Suppressor macrophage treated with lipopolysaccharide for 1 hour (primary cell): ENCODE data around the gene GALNT17.

ENCODE experiments used
- DNase-seq, 3 donors: peaks; one replicate each; pipeline ENCODE4 v3.0.0-alpha.2; 2020 to 2022

GALNT17 gene

GRCh38 chr7:71345117-71345884 lies 213.4 kb downstream of the GALNT17 start:
- no peak for DNase-seq

- no peak for DNase-seq
Observed at GRCh38 chr7:71348821-71349681, 217.1 kb downstream of the GALNT17 start.

- DNase-seq: no peak
Observed at GRCh38 chr7:71349682-71350481, 217.9 kb downstream of the GALNT17 start.

DNA sequence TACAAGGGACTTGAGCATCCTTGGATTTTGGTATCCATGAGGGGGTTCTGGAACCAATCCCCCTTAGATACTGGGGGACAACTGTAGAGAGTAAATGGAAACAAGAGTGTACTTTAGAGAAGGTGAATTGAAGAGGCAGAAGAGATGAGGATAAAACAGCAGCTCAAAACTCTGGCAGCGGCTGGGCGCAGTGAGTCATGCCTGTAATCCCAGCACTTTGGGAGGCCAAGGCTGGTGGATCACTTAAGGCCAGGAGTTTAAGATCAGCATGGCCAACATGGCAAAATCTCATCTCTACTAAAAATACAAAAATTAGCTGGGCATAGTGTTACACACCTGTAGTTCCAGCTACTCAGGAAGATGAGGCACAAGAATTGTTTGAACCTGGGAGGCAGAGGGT lies 218.7 kb downstream of the GALNT17 start:
- no peak for DNase-seq

- DNase-seq: no peak
Observed at GRCh38 chr7:71354716-71355115, 222.8 kb downstream of the GALNT17 start.

DNA sequence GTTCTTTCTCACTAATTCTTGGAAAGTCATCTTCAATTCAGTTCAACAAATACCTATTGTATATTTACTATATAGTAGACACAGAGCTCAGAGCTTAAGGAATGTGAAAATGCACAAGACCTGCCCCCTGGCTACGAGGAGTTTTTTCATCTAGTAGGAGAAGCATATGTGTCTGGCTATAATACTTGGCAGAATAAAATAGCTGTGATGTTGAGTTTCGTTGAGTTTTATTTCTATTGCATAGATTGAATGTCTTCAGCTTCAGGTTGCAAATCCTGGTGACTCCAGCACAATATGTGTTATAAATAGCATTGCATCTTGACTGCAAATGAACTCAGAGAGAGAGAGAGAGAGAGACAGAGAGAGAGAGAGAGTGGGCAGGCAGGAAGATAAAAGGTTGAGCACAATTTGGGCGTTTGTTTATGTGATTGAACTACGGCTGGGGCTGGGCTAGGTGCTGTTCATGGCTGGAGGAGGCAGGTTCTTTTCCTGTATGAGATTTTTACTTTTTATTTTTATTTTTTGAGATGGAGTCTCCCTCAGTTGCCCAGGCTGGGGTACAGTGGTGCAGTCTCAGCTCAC lies 229.6 kb downstream of the GALNT17 start:
- no peak for DNase-seq

- no peak for DNase-seq
Observed at GRCh38 chr7:71362240-71362639, 230.3 kb downstream of the GALNT17 start.

DNA sequence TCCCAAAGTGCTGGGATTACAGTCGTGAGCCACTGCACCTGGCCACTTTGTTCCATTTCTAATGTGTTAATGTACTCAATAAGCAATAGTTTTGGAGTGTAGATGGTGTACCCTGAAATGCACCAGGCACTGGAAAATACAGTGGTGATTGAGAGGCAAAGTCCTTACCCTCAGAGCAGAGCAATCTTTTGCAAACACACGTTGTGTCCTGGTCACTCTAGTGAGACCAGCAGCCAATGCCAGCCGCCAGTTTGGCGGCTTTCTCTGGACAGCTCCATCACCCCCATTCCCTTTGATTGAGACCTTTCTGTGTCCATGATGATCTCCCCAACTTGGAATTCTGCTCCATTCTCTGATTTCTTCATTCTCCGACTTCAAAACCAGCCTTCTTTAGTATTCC lies 231.3 kb downstream of the GALNT17 start:
- no peak for DNase-seq

DNA sequence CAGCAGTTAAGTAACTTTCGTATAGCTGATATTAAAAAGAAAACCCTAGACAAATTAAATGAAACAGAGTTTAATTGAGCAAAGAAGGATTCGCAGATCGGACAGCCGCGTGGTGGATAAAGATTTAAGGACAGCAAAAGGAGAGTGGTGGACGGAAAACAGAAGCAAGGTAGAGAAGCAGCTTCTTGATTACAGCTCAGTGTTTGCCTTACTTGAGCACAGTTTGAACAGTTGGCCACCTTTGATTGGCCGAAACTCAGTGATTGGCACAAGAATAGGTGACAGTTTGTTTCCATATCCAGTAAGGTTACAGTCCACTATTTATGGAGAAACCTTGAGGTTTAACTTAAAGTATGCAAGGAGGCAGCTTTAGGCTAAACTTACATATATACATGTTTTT lies 231.7 kb downstream of the GALNT17 start:
- no peak for DNase-seq

DNA sequence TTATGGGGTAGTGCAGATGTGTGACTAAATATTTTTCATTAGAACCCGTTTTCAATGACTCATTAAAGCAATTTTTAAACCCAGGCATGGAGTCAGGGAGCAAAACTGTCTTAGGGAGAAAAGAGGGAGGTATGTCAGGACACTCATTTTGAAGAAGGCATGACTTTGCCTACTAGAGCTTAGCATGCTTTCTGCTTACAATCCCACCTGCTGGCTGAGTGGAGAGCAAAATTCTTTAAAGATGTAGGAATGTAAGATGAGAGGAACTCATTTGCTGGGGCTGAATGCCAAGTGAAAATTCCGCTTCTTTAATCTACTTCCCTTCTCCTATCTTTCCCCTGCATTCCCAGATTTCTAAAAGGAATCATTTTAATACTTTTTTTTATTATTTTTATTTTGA lies 232.6 kb downstream of the GALNT17 start:
- DNase-seq: no peak

DNA sequence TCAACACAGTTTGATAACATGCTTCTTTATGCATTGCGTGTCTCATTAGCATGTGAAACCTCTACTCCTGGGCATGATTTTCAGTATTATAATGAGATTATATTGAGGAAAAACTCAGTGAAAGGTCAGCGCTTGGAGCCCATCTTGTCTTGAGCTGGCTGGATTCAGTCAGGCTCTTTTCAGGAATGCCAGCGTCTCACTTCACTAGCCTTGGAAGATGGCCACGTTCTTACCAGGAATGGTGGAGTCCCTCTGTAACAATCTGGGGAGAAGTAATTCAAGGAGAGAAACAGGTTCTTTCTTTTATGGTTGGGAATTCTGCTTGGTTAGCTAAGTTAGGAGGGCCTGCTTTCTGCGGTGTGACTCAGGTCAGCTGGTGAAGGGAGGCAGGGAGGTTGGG lies 241.0 kb downstream of the GALNT17 start:
- no peak for DNase-seq

DNA sequence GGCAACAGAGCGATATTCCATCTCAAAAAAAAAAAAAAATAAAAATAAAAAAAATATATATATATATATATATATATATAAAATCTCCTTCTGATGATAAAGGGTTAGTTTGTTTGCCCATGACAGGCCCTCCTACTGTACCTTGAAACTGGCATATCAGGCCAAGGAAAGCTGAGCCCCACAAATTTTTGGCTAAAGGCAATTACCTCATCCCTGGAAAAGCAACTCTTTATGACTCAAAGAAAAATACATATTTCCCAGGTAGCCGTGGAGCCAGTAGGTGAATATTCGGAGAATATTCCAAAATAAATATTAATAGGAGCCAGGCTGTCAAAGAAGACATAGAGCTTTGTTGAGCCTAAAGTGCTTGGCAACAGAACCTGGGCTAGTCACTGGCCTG lies 245.1 kb downstream of the GALNT17 start:
- DNase-seq: no peak

DNA sequence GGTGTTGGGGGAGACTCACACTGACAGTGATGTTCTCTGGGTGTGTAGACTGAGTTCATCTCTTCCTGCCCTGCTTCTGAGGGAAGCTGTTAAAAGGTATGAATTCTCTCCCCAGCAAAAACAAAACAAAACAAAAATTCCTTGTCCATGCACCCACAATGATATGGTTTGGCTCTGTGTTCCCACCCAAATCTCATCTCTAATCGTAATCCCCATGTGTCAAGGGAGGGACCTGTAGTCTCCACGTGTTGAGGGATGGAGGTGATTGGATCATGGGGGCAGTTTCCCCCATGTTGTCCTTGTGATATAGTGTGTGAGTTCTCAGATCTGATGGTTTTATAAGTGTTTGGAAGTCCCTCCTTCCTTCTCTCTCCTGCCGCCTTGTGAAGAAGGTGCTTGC lies 245.5 kb downstream of the GALNT17 start:
- DNase-seq: no peak

GRCh38 chr7:71384094-71384493 lies 252.2 kb downstream of the GALNT17 start:
- no peak for DNase-seq

GRCh38 chr7:71385330-71385729 lies 253.4 kb downstream of the GALNT17 start:
- no peak for DNase-seq

DNA sequence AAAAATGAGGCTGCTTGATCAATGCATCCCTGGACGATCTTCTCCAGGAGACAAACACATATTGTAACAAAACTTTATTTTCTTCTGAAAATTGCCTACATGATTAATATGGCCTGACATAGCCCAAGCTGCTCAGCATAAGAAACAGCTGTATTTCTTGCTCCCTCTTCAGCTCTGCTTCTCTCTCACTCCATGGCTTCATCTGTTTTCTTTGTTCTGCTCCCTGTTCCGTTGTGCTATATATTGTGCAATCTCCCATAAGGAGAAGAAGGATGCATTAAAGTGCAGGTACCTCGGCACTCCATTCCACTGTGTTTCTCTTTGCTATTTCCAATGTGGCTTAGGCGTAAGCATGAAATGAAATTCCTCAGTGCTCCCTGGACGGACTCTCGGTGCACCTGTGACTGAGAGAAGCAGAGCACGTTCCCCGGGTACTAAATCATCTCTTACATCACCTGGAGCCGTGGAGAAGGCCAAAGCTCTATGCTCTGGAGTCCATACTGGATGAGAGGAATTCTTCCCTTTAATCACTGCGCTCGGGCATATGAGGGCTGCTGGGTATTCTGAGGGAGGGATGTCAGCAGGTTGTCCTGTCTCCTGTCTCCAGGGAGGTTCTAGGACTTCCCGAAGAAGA lies 254.3 kb downstream of the GALNT17 start:
- DNase-seq: no peak

DNA sequence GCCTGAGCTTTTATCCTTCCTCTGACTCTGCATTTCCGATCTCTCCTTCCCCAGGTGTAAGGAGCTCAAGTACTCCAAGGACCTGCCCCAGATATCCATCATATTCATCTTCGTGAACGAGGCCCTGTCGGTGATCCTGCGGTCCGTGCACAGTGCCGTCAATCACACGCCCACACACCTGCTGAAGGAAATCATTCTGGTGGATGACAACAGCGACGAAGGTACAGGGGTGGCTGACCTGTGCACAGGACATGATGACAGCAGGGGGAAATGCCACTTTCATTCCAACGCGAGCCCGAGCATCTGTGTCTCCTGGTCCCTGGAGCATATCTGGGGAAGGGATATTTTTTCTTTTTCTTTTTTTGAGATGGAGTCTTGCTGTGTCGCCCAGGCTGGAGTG lies 256.2 kb downstream of the GALNT17 start:
- DNase-seq: no peak

- DNase-seq: no peak
Observed at GRCh38 chr7:71389976-71390375, 258.0 kb downstream of the GALNT17 start.

DNA sequence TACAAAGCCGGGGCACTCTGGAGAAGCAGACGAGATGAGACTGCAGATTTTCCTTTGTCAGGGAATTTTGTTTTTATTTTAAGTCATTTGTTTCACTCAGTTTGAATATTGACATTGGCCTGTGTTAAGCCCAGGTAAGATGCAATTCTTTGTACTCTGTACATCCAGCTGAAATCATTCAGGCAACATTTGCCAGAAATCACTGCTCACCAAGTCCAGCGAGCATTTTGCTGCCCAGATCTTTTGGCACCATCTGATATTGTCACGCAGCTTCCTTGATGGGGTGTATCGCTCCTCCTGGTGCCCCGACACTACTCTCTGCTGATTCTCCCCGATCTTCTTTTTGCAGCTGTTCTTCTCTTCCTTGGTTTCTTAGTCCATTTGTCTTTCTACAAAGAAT lies 261.7 kb downstream of the GALNT17 start:
- no peak for DNase-seq

DNA sequence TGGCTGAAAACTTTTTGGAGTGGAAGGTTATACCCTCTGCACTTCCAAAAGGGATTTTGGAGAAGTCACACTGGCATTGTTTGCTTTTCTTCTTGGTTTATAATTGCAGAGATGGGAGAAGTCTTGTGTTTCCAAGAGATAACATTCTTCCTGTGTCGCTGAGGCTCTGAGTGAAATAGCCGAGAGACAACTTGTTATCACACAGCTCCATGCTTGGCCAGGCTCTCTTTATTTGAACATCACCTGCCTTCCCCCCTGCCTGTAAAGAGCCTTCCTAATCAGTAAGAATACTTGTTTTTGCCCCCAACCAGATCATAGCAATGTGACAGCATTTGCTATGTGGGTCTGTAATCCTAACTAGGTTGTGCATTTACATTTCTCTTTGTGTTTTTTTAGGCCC lies 270.7 kb downstream of the GALNT17 start:
- DNase-seq: no peak

DNA sequence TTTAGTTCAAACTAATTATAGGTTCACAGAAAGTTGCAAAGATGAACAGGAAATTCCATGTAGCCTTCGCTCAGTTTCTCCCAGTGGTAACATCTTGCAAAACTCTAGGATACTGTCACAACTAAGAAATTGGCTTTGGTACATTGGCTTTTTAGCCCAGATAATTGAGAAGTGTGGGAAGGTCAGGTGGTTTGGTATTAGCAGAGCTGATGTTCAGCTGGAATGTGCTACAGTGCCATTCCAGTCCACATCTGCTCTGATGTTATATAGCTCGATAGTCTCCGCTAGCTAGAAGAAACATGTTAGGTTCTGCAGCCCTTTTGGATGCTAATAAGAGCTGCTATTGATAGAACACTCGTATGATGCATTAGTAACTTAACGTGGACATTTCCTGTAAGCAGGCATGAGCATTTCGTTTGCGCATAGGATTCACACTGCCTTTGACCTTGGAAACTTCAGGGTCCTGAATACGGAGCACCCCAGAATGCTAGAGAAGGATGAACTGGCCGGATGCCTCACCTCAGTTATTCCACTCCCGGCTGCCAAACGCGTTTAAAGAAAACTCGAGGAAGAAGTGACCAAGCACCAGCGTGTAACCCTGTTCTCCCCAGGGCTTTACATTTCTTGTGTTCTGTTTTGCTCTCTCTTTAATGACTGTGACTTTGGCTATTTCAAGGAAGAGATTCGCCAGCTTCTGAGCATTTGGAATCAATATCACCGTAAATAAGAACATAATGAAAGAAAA lies 271.4 kb downstream of the GALNT17 start:
- no peak for DNase-seq
